Measurements from ENCODE around the gene KRT9. TPM values are rescaled to one million over a fixed set of nuclear protein-coding genes. Genes with fewer than 3 reads are reported as not detected.
"Not testable (repeated sequence)": the region's sequence is repeated elsewhere in the genome, so short reads cannot be mapped to it uniquely, and the experiment has no call there.

The KRT9 gene
- total RNA-seq, 2 donors from 2014 or later = not detected

- ATAC-seq (no peak), DNase-seq (no peak)
- intact Hi-C loops (cut with DNase I, micrococcal nuclease) = loop anchor here in 1 of 2 donors (10.0 kb wide), 1 partner anchor 91 kb away; no protein-coding TSS in a partner anchor
These were observed 17.7 kb downstream of the KRT9 start for GRCh38 chr17:41553987-41554680.

- intact Hi-C loops (cut with DNase I, micrococcal nuclease) = loop anchor here in 1 of 2 donors (10.0 kb wide), 1 partner anchor 92 kb away; no protein-coding TSS in a partner anchor
- DNase-seq (no peak), ATAC-seq (no peak)
These were observed 18.7 kb downstream of the KRT9 start for GRCh38 chr17:41553176-41553575.

DNA sequence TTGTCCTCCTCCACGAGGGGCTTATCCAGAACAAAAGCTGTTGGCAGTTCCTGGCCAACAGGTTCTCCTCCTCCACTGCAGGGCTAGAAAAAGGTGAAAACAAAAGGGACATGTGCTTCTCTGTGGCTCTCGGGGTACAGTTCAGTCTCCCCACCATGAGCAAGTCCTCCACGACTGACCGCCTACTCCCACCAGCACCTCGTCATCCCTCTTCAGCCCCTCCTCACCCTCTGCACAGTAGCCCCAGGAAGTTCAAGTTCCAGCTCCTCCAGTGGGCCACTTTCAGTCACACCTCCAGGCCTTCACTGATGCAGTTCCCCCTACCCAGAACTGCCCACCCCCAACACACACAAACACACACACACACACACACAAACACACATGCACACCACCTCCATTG, 19.4 kb downstream of the KRT9 start:
- DNase-seq (no peak), ATAC-seq (no peak)
- intact Hi-C loops (cut with DNase I, micrococcal nuclease) = loop anchor here in 1 of 2 donors (10.0 kb wide), 1 partner anchor 92 kb away; no protein-coding TSS in a partner anchor

DNA sequence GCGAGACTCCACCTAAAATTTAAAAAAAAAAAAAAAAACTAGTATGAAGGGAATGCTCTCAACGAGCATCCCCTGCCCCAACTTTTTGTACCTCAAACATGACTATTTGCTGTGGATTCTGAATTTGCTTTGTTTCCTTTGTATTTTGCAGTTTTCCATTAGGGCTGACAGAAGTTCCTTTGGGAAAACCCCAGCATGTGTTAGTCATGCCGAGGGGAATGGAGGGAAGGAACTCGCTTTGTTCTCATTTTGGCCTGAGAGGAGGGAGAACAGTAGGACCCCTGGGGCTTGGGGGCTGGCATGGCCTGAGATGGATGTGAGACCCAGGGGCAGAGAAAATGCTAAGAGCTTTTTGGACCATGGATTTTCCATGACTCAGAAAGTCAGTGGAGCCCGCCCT, 20.5 kb downstream of the KRT9 start:
- intact Hi-C loops (cut with DNase I, micrococcal nuclease) = loop anchor here in 1 of 2 donors (10.0 kb wide), 1 partner anchor 93 kb away; no protein-coding TSS in a partner anchor
- no peak for ATAC-seq

DNA sequence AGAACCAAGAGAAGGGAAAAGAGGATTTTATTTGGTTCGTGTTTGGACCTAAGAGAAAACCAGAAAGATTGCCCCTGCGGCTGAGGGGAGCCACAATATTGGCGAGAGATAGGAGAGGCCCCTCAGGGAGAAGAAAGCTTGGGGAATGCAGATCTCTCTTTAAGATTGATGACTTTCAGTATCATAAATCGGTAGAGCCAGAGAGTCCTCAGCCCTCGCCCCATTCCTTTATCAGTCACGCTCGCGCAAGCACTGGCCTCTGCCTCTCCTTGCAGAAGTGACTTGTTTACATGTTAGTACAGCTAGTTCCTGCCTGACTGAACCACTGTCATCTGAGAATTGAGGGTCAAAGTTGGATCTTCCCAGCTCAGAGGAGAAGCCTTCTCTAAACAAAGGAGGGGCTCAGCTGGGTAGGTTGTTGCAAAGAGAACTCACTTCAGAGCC, 22.2 kb downstream of the KRT9 start:
- peak; percentile 71 to 82 for DNase-seq
- peak; percentile 65 for ATAC-seq
- intact Hi-C loops (cut with DNase I, micrococcal nuclease) = loop anchor here (5.0 to 10.0 kb wide), 3 partner anchors 95 to 645 kb away; no protein-coding TSS in a partner anchor

More for the DNA sequence above, 20.5 kb downstream of the KRT9 start:
- DNase-seq = no peak

GRCh38 chr17:41548844-41549595, 22.8 kb downstream of the KRT9 start:
- DNase-seq (peak; percentile 87 to 94), ATAC-seq (peak; percentile 69)
- intact Hi-C loops (cut with DNase I, micrococcal nuclease) = loop anchor here in 1 of 2 donors (5.0 to 10.0 kb wide), 2 partner anchors 98 to 644 kb away; no protein-coding TSS in a partner anchor

GRCh38 chr17:41547921-41548843, 23.7 kb downstream of the KRT9 start:
- ATAC-seq (peak; percentile 57), DNase-seq (peak; percentile 75 to 83)
- intact Hi-C loops (cut with DNase I, micrococcal nuclease) = loop anchor here in 1 of 2 donors (5.0 to 10.0 kb wide), 2 partner anchors 99 to 643 kb away; no protein-coding TSS in a partner anchor

- peak; percentile 10 for ATAC-seq
- peak in 1 of 2 donors; percentile 54 for DNase-seq
- intact Hi-C loops (cut with DNase I, micrococcal nuclease) = loop anchor here in 1 of 2 donors (5.0 to 10.0 kb wide), 2 partner anchors 100 to 643 kb away; no protein-coding TSS in a partner anchor
These were observed 24.4 kb downstream of the KRT9 start for GRCh38 chr17:41547378-41547841.

DNA sequence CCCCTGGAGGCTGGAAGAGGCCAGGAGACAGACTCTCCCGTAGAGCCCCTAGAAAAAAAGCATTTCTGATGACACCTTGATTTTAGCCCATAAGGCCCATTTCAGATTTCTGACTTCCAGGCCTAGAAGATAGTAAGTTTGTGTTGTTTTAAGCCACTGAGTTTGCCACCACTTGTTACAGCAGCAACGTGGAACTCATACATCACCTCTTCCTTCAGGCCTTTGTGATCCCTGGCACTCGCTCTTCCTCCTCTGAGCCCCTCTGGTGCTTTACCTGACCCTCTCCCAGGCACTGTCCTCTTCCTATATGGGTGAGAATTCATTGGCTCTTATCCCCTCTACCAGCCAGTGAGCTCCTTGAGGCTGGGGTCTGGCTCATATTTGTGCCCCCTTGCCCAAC, 25.0 kb downstream of the KRT9 start:
- ATAC-seq (no peak), DNase-seq (no peak)
- intact Hi-C loops (cut with DNase I, micrococcal nuclease) = loop anchor here in 1 of 2 donors (5.0 to 10.0 kb wide), 2 partner anchors 100 to 642 kb away; no protein-coding TSS in a partner anchor

DNA sequence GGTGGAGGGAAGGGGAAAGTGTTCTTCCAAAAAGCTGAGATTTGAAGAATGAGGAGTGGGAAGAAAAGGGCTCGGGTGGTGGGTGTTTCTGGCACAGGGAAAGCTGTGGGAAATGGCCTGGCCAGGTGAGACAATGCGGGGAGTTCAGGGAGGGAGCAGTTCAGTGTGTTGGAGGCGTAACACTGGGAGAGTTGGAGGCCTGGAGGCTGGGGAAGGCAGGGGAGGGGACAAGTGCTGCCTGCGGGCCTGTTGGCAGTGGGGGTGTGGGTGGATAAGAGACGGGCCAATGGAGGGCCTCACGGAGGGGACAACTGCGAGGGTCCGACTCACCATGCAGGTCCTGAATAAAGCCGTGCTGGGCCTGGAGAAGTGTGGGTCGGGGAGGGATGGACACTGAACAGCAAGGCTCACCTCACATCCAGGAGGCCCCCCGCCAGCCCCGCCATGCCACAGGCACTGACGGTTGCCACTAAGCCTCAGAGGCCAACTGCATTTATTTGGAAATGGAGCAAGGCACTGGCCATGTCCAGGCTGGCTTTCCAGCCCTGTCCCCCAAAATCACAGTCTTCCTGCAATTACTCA, 25.9 kb downstream of the KRT9 start:
- intact Hi-C loops (cut with DNase I, micrococcal nuclease) = loop anchor here in 1 of 2 donors (5.0 to 10.0 kb wide), 2 partner anchors 101 to 641 kb away; no protein-coding TSS in a partner anchor
- no peak for ATAC-seq
- DNase-seq = no peak

DNA sequence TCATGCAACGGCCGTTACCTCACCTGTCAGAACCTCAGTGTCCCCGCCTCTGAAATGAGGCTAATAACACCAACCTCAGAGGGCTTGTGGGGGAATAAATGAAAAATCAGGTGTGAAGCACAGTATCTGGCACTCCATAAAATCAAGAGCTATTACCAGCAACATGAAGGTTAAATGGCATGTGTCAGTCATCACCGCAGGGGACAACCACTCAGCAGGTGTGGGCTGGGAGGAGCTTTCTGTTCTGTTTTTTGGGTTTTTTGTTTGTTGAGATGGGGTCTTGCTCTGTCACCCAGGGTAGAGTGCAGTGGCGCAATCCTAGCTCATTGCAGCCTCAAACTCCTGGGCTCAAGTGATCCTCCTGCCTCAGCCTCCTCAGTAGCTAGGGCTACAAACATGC, 26.9 kb downstream of the KRT9 start:
- intact Hi-C loops (cut with DNase I, micrococcal nuclease) = loop anchor here in 1 of 2 donors (5.0 to 10.0 kb wide), 2 partner anchors 102 to 640 kb away; no protein-coding TSS in a partner anchor
- no peak for DNase-seq

GRCh38 chr17:41544491-41544892, 27.4 kb downstream of the KRT9 start:
- DNase-seq = peak; percentile 60 to 79
- intact Hi-C loops (cut with DNase I, micrococcal nuclease) = loop anchor here in 1 of 2 donors (10.0 kb wide), 1 partner anchor 640 kb away; no protein-coding TSS in a partner anchor
- peak; percentile 63 for ATAC-seq

More for the DNA sequence above, 26.9 kb downstream of the KRT9 start:
- no peak for ATAC-seq

- not testable (repeated sequence) for ATAC-seq, DNase-seq
- intact Hi-C loops (cut with DNase I, micrococcal nuclease) = loop anchor here in 1 of 2 donors (10.0 kb wide), 1 partner anchor 638 kb away; no protein-coding TSS in a partner anchor
These were observed 29.1 kb downstream of the KRT9 start for GRCh38 chr17:41542786-41543185.

- DNase-seq (no peak), ATAC-seq (peak; percentile 48)
- intact Hi-C loops (cut with DNase I, micrococcal nuclease) = loop anchor here in 1 of 2 donors (10.0 kb wide), 1 partner anchor 638 kb away; no protein-coding TSS in a partner anchor
These were observed 29.5 kb downstream of the KRT9 start for GRCh38 chr17:41542357-41542756.

DNA sequence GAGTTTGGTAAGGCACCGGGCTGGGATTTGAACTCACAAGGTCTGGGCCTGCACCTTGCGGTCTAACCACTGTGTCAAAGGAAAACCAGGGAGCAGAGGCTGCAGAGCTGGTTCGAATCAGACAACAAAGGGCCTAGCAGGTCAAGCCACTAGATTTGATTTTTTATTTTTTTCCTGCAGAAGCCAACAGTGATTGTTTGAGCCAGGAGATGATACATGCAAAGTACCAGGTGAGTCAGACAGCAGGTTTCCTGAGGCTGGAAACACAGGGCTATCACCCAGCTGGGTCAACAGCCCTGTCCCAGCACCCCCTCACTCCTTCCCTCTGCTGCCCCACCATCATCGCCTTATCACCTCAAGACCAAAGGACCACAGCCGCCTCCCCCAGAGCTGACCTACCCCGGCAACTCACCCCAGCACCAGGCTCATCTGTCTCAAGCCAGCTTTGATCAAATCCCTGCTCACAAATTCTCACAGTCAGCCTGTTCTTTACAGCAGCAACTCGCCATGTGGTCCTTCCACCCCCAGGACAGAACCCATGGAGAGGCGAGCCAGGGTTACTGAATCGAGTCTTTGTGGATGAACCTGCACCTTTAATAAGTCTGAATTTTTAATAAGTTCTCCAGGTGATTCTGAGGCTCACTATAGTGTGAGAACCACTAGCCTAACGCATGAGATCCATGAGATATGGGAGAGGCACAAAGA, 30.8 kb downstream of the KRT9 start:
- peak in 1 of 2 donors; percentile 28 for DNase-seq
- intact Hi-C loops (cut with DNase I, micrococcal nuclease) = loop anchor here in 1 of 2 donors (10.0 kb wide), 1 partner anchor 636 kb away; no protein-coding TSS in a partner anchor
- ATAC-seq = no peak

GRCh38 chr17:41539979-41540701, 31.7 kb downstream of the KRT9 start:
- DNase-seq = peak in 1 of 2 donors; percentile 22
- no peak for ATAC-seq
- intact Hi-C loops (cut with DNase I, micrococcal nuclease) = loop anchor here in 1 of 2 donors (10.0 kb wide), 1 partner anchor 635 kb away; no protein-coding TSS in a partner anchor
